ENCODE results near the gene PSMC5. TPM values are rescaled to one million over a fixed set of nuclear protein-coding genes. Genes with fewer than 3 reads are reported as not detected.
"Not testable (repeated sequence)": the region's sequence is repeated elsewhere in the genome, so short reads cannot be mapped to it uniquely, and the experiment has no call there.

PSMC5 gene
- total and polyA plus RNA-seq, 12 donors, result 64.1 to 273 (median 135) TPM

- no peak overlapping the region for H3K27ac ChIP-seq
- intact Hi-C loops (cut with DNase I), result no loop called here
- H3K36me3 ChIP-seq (replicated peaks in 1 of 2), result no peaks in the 10 kb centered on the region
- H3K4me3 ChIP-seq, result no peak overlapping the region
- no peaks in the 10 kb centered on the region for H3K9me3 ChIP-seq (replicated peaks in 1 of 3)
- TF ChIP-seq CTCF (IDR thresholded peaks at IDR 0.05), result no peak
- TF ChIP-seq POLR2A (IDR thresholded peaks at IDR 0.05), result no peak
- no peaks in the 10 kb centered on the region for H3K4me1 ChIP-seq (replicated peaks in 1 of 2)
- WGBS, 4 donors, result 87 to 96% (median 89%) methylated on average over 9 of the region's 9 CpGs
- DNase-seq, result no peak
- H3K27me3 ChIP-seq, result no peaks in the 10 kb centered on the region
Measured at GRCh38 chr17:63850401-63850800, 23.2 kb downstream of the PSMC5 start.

GRCh38 chr17:63853260-63853659 lies 26.0 kb downstream of the PSMC5 start:
- no peak overlapping the region for H3K27ac ChIP-seq
- WGBS, 4 donors, result 89 to 94% (median 92%) methylated on average over 2 of the region's 2 CpGs
- no peaks in the 10 kb centered on the region for H3K4me1 ChIP-seq (replicated peaks in 1 of 2)
- no peak for TF ChIP-seq CTCF (IDR thresholded peaks at IDR 0.05)
- no peak for TF ChIP-seq POLR2A (IDR thresholded peaks at IDR 0.05)
- intact Hi-C loops (cut with DNase I), result no loop called here
- H3K27me3 ChIP-seq, result no peaks in the 10 kb centered on the region
- DNase-seq, result no peak
- no peaks in the 10 kb centered on the region for H3K9me3 ChIP-seq (replicated peaks in 1 of 3)
- H3K36me3 ChIP-seq (replicated peaks in 1 of 2), result no peaks in the 10 kb centered on the region
- H3K4me3 ChIP-seq, result no peak overlapping the region

- intact Hi-C loops (cut with DNase I), result no loop called here
- Histone ChIP-seq H3K27ac (no peak overlapping the region), H3K27me3 (no peaks in the 10 kb centered on the region), H3K4me1 (replicated peaks in 1 of 2) (no peaks in the 10 kb centered on the region), H3K4me3 (no peak overlapping the region), H3K36me3 (replicated peaks in 1 of 2) (no peaks in the 10 kb centered on the region), H3K9me3 (replicated peaks in 1 of 3) (no peaks in the 10 kb centered on the region)
- TF ChIP-seq POLR2A (IDR thresholded peaks at IDR 0.05) (no peak), CTCF (IDR thresholded peaks at IDR 0.05) (no peak)
- WGBS, 4 donors, result 75 to 81% (median 77%) methylated on average over 5 of the region's 5 CpGs
- no peak for DNase-seq
Measured at GRCh38 chr17:63854709-63855108, 27.5 kb downstream of the PSMC5 start.

GRCh38 chr17:63855185-63855584 lies 28.0 kb downstream of the PSMC5 start:
- Histone ChIP-seq H3K4me1 (replicated peaks in 1 of 2) (no peaks in the 10 kb centered on the region), H3K36me3 (replicated peaks in 1 of 2) (no peaks in the 10 kb centered on the region), H3K27me3 (no peaks in the 10 kb centered on the region), H3K9me3 (replicated peaks in 1 of 3) (no peaks in the 10 kb centered on the region), H3K4me3 (no peak overlapping the region), H3K27ac (no peak overlapping the region)
- TF ChIP-seq CTCF (IDR thresholded peaks at IDR 0.05), result no peak
- TF ChIP-seq POLR2A (IDR thresholded peaks at IDR 0.05), result no peak
- WGBS, 4 donors, result 85 to 93% (median 92%) methylated on average over 8 of the region's 8 CpGs
- DNase-seq, result no peak
- intact Hi-C loops (cut with DNase I), result no loop called here

- H3K27ac ChIP-seq; H3K27me3 ChIP-seq; H3K4me1 ChIP-seq (replicated peaks in 1 of 2); intact Hi-C loops (cut with DNase I); H3K36me3 ChIP-seq (replicated peaks in 1 of 2); H3K9me3 ChIP-seq (replicated peaks in 1 of 3); DNase-seq; H3K4me3 ChIP-seq: not testable (repeated sequence)
- 83 to 95% (median 91%) methylated on average over 8 of the region's 8 CpGs for WGBS, 4 donors
Measured at GRCh38 chr17:63856425-63856824, 29.2 kb downstream of the PSMC5 start.

Data from adrenal gland (tissue), 12 donors.